Measurements from ENCODE around the gene SERTAD2.

The SERTAD2 gene

DNA sequence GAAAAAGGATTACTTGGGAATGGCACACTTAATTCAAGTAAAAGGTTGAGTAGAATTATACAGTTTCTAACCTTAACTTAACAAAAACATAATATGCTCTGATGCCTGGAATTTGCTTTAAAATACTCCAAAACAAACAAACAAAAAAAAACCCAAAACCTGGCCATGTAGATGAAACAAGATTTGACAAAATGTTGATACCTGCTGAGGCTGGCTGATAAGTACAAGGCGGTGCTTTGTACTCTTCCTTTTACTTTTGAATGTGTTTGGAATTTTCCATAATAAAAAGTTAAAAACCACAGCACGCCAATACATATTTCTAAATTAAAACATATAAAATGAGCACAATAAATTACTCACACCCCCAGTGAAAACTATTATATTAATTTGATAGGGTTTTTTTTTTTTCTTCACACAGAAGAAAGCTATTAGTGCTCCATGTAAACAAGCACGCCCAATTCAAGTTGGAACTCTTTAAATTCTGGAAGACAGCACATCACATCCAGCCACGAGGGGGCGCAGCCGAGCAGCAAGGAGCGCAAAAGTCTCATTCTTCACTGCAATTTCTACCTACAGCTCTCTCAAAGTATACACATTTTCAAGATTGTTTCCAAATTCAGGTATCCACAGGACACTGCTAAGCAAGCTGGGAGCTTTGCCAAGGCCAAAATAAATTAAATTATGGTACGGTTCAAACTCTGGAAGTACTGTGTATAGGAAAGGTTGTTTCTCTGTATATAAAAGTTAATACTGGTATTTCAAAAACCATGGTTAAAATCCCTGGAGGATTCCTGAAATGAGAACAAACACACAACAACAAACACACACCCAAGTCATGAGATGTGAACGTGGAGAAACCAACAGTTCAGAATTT, 7.5 kb downstream of the SERTAD2 start:
- peak; percentile 56 for DNase-seq

DNA sequence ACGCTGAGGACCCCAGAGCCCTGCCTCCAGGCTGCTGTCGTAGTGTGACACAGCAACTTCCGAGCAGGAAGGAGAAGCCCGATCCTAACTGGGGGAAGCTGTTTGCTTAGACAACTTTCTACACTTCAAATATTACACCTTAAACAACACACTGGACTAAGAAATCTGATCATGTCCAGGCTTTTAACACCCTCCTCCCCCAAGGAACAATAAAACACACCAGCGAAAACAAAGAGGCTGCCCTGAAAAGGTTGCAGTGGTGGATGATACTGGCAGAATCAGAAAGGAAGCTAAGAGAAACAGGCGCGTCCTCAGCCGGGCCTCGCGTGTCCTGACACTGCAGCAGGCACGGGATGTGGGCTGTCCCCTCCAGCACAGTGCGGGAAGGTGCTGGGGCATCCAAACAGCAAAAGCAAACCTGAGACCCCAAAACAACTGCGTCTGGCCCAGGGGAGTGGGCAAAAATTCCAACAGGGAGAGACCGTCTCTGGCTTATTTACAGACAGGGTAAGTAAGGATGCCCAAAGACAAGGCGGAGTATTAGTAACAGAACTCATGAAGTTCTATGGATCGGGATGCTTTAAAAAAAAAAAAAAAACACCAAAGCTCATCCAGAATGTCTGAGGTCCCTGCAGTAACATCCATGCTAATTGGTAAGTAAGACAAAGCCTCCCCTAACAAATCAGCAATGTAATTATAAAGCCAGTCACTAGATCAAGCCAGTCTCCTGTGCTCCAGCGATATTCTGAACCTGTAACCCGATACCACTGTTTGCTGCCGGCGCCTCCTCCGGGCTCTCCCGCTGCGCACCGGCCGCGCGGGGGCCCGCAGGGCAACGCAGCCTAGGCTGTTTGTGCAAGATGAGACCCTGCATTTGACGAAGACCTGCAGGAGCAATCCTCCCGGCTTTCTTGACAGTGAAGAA, 9.0 kb downstream of the SERTAD2 start:
- DNase-seq, result no peak

DNA sequence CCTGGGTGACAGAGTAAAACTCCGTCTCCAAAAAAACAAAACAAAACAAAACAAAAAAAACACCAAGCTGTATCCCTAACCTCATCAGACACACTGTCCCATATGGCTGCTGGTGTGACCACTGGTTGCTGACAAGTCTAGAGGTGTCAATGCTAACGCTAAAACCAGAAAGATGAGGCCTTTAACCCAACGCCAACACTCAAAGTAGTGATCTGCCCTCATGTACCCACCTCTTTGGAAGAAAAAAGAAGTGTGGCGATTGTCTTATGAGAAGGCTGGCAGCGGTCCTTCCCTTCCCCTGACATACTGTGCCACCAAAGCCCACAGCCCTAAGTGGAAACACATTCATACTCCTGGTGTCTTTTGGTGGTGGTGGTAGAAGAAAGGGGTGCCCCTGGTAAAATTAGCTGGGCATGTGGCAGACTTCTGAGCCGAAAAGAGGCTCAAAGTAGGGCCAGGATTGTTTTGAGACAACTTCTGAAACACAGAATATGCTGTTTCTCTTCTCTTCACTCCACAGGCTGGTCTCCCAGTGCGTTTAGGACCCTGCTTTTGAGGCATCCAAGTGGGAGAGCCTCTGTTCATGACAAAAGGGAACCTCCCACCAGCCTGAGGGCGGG, 9.8 kb downstream of the SERTAD2 start:
- no peak for DNase-seq

DNA sequence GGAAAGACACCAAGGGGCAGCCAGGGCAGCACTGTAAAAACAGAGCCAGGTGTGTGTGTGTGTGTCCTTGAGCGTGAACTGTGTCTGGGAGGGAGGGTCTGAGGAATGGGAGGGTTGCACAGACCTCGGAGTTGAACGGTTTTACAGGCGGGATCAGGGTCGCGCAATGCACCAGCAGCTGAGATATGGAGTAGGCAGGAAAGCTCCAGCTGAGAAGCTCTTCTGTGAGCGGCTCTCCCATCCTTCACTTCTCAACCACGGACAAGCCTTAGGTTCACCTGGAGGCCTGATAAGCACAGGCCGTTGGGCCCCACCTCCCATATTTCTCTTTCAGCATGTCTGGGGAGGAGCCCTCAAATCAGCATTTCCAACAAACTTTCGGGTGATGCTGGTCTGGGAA, 12.1 kb downstream of the SERTAD2 start:
- no peak for DNase-seq

DNA sequence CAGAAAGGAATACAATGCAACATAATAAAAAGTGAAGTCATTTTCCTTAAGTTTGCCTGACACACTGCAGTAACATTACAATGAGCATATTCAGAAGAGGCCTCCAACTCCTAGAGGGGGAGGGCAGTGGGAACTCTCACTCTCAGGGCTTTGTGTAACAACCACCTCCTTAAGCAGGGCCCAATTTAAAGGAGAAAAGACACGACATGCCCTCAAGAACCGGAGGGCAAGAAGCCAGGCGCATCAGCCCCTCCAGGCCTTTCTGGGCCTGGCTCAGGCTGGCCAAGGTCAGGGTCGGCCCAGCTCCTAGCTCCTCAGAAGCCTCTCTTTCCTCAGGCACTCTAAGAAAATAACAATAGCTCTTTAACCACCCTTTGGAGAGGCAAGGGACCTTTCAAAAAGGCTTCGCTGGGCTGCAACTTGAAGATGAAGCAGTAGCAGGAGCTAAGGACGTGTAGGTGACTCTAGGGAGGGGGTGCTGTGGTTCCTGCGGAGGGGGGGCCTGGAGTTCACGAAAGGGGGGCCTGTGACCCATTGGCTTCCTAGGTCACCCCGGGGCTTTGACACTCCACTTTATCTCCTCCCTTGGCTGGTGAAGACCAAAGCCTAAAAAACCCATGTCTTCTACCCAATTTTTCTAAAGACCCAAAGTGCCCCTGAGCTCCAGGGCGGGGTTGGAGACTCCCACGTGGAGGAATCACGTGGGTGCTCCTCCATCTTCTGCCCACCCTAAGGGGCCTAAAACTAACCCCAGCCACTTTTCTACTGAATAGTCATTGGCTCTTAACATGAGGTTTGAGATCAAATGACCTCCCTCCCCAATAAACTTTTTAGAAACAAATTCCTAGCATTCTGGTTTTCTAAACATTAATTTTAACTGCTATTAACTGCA, 13.3 kb downstream of the SERTAD2 start:
- no peak for DNase-seq

DNA sequence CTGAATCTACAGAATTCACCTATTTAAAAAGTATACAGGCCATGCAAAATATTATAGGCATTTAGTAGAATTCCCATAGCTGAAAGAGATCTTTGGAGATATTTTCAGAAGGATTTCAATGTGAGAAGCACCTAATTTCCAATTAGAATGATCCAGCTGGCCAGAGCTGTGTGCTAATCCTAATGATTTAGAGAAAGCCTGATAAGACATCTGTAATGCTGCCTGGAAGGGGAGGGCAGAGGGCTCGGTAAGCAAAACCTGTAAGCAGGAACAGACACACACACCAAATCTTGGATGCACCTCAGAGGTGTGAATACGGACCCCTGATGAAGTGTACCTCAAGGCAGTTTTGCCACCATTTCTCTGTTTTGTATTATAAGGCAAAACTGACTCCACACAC, 14.0 kb downstream of the SERTAD2 start:
- DNase-seq, result no peak

DNA sequence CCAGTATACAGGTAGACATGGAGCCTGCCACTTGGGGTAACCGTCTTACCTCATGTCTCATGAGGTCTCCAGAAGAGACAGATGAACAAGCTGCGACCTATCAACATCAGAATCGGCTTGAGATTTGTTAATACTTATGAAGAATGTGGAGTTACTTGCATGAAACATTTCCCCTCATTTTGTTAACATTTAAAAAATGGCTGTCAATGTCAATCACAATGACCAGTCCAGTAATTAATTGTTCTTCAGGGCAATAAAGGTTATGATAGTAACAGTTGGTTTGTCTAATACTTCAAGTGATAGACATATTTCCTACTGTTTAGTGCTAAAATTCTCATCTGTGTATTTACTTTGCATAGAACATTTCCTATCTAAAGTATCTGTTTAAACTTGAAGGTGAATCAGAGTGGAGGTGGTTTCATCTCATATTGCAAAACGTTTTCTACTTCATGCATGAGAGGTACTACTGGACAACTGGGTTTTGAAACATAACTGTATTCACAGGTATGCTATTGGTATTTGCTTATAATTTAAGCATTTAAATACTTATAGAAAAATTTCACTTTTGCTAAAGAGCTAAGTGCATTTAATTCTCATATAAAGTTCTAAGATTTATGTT, 15.1 kb downstream of the SERTAD2 start:
- DNase-seq, result no peak

DNA sequence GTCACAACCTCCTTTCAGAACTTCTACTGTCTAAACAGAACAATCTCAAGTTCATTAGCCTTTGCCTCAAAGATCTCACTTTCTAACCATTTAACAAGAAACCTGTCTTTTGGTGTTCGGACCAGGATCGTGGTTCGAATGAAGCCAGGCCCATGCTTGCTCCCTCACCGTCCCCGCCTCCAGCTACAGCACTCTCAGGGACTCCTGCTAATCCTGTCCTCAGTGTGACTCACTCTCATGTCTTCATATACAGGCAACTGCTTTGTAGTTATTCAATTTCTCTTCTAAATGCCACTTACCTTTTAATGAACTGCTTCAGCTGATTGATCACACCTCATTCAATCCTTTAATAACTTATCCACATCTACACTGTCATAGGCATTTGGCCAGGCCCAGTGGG, 15.8 kb downstream of the SERTAD2 start:
- no peak for DNase-seq

DNA sequence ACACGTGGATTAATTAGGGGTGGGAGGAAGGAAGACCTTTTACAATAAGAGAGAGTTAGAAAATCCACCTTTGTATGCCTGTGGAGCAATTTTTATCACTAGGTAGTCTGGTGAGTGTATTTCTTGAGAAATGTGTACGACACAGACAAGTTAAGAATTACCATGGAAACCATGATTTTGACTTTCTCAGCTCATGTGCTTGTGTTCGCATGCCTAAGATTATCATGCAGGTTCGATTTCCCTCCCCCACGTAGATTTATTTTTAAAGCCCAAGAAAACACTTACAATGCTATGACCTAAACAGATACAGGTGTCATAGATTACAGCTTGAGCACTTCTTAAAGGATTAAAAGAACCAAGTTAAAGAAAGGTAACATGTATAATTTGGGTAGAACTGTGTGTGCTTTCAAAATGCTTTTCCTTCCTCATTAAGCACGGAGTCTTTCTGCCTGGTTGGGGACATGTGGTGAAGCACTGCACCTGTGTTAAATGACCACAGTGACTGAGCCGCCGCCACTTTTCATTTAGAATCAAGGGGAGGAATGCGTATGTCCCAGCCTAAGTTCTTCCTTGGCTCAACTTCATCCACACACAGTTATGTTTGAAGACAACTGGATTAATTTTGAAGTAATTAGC, 16.6 kb downstream of the SERTAD2 start:
- DNase-seq, result no peak

DNA sequence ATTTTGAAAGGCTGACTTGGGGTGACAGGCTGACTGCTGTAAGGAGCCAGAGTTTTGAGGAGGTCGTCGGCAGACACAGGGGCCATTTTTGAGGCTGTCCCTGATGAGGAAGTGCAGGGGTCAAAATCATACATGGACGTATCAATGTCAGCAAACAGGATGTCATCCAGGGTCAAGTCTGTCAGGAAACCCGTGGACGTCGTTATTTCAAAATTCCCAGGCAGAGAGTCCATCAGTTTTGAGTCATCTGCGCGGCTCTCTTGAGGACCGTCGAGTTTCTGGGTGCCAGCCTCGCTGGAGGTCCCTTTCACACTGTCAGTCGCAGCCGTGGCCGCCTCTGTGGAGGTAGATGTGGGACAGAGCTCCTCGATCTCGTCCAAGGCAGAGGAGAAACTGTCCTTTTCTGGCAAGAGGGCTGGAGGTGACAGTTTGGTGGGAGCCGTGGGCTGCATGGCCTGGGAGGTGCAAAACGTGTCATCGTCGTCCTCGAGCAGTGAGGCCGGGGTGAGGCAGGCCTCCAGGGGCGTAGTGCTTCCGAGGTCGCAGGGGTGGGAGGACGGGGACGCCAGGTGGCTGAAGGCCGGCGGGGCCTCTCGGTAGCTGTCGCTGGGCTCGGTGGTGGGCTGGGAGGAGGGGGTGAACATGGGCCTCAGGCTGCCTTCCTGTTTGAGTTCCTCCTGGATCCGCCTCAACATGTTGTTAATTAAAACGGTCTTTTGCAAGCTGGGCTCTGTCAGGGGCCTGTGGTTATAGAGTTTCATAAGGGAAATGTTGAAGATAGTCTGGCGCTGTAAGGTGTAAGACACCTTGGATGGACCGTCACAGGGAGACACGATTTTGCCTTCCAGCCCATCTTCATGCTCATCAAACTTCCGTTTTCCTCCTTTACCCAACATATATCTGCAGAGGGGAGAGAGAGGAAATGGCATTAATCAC, 17.5 kb downstream of the SERTAD2 start:
- no peak for DNase-seq

DNA sequence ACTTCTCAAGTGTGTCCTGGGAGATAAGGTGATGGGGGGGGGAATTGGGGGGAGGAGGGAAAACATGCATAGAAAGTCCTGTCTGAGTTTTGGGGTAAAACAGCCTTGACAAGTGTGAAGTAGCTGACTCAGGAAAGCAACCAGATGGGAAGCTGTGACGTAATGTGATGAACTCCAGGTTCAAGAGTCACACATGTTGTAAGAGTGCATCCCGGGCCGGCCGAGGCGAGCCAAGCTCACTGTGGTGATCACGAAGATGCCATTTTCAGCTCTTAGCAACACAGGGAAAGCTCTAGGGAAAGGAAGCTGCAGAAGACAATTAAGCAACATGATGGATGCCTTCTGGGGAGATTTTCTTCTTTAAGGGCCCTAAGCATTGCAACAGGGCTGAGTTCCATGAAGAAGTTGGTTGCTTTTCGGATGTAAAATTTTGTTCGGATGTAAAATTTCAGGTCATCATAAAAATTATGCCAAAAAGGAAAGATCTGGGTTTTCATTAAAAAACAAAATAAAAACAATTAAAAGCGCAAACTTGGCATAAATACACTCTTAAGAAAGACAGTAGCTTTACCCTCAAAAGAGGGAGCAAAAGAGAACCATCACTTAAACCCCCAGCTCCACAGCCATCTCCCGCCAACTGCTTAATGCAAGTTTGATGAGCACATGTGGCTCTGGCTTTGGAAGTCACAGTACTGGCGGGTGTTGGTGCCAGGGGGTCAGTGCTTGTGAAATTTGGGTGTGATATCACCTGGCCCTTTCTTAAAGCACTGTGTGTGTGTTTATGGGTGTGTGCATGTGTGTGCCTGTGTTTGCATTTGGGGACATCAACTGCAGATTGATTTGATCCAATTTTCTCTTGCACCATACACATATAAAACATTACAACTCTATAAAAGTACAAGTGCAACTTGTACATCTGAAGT, 19.1 kb downstream of the SERTAD2 start:
- DNase-seq, result no peak

DNA sequence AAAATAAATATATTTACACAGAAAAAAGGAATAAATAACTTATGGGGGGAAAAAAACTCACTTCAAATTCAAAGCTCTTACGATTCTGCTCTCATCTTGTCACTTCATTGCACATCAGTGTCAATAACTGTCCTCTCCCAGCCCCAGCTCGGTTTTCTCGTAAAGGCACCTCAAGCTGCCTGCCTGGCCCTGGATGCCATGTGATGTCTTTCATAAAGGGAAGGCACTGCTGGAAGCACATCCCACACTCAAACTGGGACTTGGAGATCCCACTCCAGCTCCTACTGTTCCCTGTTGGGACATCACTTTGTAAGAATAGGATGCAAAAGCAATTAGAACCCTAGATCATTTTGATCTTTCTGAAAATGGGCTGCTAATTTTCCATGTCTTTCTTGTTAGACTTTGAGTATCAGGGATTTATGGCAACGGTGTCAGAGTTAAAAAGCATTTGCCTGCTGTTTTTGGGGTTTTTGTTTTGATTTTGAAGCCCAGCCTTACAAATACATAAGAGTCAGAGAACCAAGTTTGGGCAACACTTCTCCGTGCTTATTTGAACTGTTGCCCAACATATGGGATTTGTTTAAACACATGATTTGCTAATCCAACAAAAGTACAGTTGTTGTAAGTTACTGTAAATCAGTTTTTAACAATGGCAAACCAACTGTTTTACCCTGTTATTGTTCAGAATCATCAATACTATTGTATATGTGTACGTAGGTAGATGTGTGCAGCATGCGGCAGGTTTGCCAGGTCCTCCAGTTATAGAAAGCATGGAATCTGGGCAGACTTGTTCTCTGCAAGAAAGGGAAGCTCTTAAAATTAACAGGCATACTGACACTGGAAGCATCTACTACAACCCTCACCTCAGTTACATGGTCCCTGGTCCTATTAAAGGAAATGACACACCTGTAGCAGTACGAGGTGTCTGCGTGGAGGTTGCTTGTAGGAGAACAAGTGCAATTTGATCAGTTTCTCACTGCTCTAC, 20.6 kb downstream of the SERTAD2 start:
- DNase-seq, result no peak

DNA sequence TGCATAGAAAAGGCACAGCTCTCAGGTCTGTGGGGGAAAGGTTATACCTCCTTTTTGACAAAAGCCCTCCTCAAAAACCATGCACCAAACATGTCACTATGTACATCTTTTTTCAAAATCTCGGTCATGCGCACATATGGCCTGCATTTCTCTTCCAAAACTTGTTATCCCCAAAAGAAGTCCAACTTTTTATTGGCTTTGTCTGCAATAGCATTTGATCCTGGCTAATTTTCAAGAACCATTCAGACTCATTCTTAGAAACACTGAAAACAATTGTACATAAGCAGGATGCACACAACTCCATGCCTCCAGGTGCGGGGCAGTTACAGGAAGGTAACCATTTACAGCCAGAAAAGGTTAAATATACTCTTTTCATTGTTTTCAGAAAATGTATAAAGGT, 21.9 kb downstream of the SERTAD2 start:
- no peak for DNase-seq

DNA sequence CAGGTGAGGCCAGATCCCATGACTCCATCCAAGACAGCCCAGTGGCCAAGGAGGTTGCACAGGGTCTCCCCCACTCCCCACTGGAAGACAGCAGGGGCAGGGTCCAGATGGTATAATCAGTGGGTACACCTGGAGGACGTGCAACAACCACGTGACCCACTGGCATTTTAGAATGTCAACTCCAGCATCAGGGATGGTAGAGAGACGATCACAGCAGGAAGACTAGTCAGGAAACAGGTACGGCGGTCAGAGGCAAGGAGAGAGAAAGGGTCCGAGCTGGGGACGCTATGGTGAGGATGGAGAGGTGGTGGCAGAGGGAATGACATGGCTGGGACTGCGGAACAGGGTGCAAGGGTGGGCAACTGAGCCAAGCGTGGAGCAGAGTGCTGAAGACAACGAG, 23.0 kb downstream of the SERTAD2 start:
- DNase-seq, result no peak

DNA sequence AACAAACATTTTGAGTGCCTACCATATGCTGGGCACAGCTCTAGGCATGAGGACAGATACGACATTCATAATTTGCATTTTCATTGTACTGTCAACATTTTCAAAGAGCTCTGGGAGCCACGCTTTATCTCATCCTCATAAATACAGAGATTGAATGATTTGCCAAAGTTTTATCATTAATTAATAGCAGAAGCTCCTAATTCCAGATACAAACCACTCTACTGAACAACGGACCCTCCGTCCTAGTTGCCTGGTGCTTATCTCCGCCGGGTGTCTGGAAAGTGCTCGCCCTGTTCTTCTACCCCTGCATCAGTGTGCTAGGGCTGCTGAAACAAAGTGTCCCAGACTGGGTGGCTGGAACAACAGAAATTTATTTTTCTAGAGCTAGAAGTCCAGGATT, 23.8 kb downstream of the SERTAD2 start:
- DNase-seq, result no peak

DNA sequence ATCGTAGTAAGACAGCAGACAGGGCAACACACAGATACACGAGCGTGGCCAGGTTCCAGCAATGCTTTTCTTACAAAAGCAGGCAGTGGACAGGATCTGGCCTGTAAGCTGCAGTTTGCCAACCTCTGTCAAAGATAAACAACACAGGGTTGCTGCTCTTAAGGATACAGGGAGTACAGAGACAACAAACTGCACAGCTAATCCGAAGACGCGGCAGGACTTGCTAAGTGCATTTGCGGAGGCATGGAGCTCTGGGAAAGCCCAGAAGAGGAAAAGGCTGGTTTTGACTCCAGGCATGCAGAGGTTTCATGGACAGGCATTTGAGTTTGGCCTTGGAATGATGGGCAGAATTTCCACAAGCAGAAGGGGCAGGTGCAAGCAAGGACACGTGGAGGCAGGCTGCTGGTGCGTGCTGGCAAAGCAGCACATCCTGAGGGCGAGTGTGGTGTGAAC, 24.4 kb downstream of the SERTAD2 start:
- DNase-seq, result no peak

Data from NCI-H774 (cell line).